NCI-H146 treated with DMSO at 0.1 percent for 48 hours (cell line): ENCODE measurements around the gene DCANP1.

ENCODE experiments used
- DNase-seq: peaks from one replicate; lab custom pipeline; 2025; ENCODE audit not compliant: unreplicated experiment; lab: John Stamatoyannopoulos, UW

The DCANP1 gene

GRCh38 chr5:135426102-135427082 lies 20.8 kb downstream of the DCANP1 start:
- peak; percentile 54 for DNase-seq

GRCh38 chr5:135425641-135426040 lies 21.5 kb downstream of the DCANP1 start:
- DNase-seq: no peak

- no peak for DNase-seq
These were observed 23.3 kb downstream of the DCANP1 start for GRCh38 chr5:135423846-135424168.

- DNase-seq: no peak
These were observed 23.9 kb downstream of the DCANP1 start for GRCh38 chr5:135423146-135423845.

DNA sequence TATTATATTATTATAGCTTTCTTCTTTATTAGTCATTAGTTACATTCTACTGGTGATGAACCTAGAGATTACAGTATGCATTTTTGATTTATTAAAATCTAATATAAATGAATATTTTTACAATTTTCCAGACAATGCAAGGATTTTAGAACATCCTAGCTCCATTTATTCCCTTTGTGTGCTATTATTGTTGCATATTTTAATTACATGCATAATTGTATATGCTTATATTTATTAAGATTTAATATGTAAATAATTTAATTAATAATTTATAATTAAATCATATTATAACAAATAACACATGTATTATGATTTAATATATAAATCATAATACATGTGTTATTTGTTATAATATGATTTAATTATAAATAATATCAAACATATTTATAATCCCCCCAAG lies 24.7 kb downstream of the DCANP1 start:
- DNase-seq: no peak

- no peak for DNase-seq
These were observed 30.1 kb downstream of the DCANP1 start for GRCh38 chr5:135417083-135417482.

DNA sequence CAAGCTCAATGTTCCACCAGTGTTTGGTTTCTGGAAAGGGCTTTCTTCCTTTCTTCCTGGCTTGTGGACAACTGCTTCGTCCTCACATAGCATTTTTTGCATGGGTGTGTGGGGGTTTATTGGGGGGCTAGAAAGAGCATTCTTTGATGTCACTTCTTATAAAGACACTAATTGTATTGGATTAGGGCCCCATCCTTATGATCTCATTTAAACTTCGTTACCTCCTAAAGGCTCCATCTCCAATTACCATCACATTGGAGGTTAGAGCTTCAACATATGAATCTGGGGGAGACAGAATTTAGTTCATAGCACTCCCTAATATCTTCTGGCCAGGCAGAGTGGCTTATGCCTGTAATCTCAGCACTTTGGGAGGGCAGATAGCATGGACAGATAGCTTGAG lies 42.1 kb downstream of the DCANP1 start:
- no peak for DNase-seq

GRCh38 chr5:135402031-135402430 lies 45.1 kb downstream of the DCANP1 start:
- no peak for DNase-seq

GRCh38 chr5:135400866-135401265 lies 46.3 kb downstream of the DCANP1 start:
- DNase-seq: no peak

- no peak for DNase-seq
These were observed 47.2 kb downstream of the DCANP1 start for GRCh38 chr5:135399794-135400542.

DNA sequence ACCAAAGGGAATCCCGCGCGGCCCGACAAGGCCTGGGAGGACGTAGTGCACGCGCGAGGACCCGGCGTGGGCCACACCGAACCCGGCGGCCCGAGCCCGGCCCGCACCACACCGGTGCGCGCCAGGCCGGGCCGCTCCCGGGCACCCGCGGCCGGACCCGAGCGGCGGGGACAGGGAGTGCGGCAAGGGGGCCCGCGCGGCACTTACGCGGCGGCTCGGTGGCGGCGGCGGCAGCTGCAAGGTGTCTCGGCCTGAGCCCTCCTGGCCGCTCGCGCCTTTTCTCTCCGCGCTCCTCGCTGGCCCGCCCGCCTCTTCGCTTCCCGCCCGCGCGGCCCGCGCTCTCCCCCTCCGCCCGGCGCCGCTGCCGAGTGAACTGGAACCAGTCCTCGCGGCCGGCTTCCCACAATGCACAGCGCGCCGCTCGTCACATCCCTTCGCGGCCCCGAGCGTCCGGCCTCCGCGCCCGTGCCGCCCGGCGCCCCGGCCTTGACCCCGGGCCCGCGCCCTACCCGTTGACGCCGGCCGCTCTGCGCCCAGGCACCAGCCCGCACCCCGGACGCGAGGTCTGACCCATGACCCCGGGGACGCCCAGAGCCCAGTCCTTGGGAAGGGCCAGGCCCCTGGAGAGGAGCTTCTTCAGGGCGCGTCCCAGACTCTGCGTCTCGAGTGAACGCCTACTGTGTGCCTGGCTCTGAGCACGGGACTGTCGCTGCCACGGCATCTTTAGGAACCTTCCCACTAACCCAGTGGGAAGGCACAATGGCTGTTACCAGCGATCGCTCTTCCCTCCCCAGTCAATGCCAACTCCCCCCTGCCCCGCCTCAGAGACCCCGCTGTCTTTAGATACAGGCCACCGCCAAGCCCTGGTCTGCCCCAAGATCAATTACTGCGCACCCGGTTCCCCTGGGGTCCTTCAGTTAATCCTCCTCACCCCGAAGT lies 48.0 kb downstream of the DCANP1 start, which contains the start of gene MACROH2A1:
Gene MACROH2A1 (minus strand): TSS at position 377 of the 939 bp plus-strand sequence. CDS start 10,138 bp downstream, outside the sequence.
- peak; percentile 49 for DNase-seq

- DNase-seq: peak; percentile 87
These were observed 48.8 kb downstream of the DCANP1 start for GRCh38 chr5:135398160-135398854.

DNA sequence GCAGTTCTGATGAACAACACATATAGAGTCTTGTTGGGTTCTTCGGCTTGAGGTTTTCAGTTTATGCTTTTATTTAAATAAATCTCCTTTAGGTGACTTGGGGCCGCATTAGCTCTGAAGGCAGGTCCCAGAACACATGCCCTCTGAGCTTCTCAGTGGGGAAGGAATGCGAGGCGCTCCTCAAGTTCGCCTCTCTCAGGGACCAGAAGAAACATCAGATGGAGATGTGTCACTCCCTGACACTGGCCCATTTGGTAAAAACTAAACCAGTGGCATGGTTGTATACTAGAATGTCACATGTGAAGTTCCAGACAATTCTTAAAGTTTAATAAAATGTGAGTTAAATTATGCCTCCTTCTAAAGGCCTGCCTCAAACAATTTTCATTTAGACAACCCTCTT lies 50.1 kb downstream of the DCANP1 start:
- no peak for DNase-seq

DNA sequence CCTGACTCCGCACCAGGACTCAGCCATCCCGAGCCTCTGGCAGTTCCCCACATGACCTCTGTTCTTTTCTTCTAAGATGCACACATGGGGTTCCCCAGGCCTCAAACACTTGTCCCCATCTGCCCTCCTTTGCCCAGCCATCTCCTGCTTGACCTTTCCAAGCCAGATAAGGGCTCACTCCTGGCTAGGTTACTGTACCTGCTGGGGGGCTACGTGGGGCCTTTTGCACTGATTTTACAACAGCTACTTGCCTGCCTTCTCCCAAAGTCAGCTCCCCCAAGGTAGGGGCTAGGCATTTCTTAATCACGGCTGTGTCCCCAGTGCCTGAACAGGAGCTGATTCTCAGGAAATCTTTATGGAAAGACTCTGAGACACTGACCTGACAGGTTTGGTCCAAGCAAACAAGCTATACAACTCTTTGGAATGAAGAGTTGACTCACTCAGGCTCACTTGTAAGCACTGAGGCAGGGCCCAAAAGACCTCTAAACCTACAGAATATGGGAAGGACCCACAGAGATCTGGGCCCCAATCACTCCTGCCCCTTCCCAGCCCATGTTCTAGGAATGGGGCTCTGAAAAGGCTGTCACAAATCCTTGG lies 50.6 kb downstream of the DCANP1 start:
- DNase-seq: no peak

GRCh38 chr5:135395866-135396265 lies 51.3 kb downstream of the DCANP1 start:
- DNase-seq: no peak

DNA sequence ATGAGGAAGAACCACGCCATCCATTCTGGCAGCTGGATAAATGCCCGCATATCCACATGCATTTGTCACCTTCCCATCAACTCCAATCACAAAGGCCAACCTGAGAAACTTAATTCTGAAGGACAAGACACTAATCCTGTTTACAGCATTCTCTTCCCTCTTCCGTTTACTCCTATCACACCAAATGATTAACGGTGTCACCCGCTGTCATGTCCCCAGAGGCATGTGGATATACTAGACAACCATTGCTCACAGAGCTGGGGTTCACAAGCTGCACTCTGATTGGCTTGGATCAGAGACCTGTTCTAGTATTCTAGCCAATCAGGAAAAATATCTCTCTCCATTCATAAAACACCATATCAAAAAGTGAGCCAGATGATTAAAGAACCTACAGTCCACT lies 51.7 kb downstream of the DCANP1 start:
- no peak for DNase-seq
